ENCODE data around the gene ENDOU. TPM values are rescaled to one million over a fixed set of nuclear protein-coding genes. Genes with fewer than 3 reads are reported as not detected.

ENDOU gene
- total and polyA plus RNA-seq, 2 donors (not counting 3 experiments of a cell fraction or from before 2014, with no cell fraction given), result not detected

DNA sequence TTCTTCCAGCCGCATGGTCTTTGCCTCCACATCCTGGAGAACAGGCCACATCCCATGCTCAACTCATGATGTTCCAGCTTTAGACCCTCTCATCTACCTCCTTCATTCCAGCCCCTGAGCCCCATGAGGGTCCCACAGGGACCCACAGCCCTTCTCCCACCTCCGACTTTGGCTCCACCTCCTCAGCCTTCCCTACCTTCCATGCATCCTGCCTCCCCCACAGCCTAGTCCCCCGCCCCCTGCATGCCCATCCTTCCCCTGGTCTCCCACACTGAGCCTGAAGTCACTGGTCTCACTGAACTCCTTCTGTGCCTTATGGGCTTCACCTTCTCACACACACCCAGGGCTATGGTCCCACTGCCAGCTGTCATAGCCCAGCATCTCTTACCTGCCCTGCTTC lies 23.6 kb upstream of the ENDOU start:
- DNase-seq (ENCODE audit: low read depth, low spot score) (no peak), FAIRE-seq (no peak)
- H3K27ac ChIP-seq (ENCODE audit: insufficient read depth, low read depth, low read length), result no peak overlapping the region
- no peak overlapping the region for H3K4me3 ChIP-seq (replicated peaks in 1 of 3; ENCODE audit: insufficient read depth in 1 of 3, low read depth in 1 of 3, low read length in 3 of 3)
- POLR2A ChIA-PET, result no interaction called here
- H2AFZ ChIP-seq (ENCODE audit: low read depth, low read length), result no peak overlapping the region
- peaks cover 5% of the 10 kb centered on the region for H3K79me2 ChIP-seq (ENCODE audit: control insufficient read depth, insufficient read depth, low read length)
- H4K20me1 ChIP-seq (replicated peaks; ENCODE audit: control insufficient read depth, extremely low read depth, insufficient read depth, low read length), result no peaks in the 10 kb centered on the region
- H3K36me3 ChIP-seq (ENCODE audit: control insufficient read depth in 2 of 2, extremely low read depth in 1 of 2, insufficient read depth in 2 of 2, low read length in 2 of 2), result peaks cover 6 to 55% of the 10 kb centered on the region in 2 experiments
- H3K4me2 ChIP-seq (ENCODE audit: insufficient read depth, low read length), result no peak overlapping the region
- no peak for TF ChIP-seq FOS (IDR thresholded peaks at IDR 0.05; ENCODE audit: borderline replicate concordance, insufficient read depth, low read length)
- TF ChIP-seq, protein P1, sequence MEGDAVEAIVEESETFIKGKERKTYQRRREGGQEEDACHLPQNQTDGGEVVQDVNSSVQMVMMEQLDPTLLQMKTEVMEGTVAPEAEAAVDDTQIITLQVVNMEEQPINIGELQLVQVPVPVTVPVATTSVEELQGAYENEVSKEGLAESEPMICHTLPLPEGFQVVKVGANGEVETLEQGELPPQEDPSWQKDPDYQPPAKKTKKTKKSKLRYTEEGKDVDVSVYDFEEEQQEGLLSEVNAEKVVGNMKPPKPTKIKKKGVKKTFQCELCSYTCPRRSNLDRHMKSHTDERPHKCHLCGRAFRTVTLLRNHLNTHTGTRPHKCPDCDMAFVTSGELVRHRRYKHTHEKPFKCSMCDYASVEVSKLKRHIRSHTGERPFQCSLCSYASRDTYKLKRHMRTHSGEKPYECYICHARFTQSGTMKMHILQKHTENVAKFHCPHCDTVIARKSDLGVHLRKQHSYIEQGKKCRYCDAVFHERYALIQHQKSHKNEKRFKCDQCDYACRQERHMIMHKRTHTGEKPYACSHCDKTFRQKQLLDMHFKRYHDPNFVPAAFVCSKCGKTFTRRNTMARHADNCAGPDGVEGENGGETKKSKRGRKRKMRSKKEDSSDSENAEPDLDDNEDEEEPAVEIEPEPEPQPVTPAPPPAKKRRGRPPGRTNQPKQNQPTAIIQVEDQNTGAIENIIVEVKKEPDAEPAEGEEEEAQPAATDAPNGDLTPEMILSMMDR (IDR thresholded peaks at IDR 0.05; ENCODE audit: extremely low read depth in 1 of 2, insufficient read depth in 1 of 2, low read depth in 1 of 2, low read length in 2 of 2), result no peak
- no peak for TF ChIP-seq JUN (IDR thresholded peaks at IDR 0.05; ENCODE audit: borderline replicate concordance, insufficient read depth, insufficient read length, low read depth)
- TF ChIP-seq EZH2 (IDR thresholded peaks at IDR 0.05; ENCODE audit: borderline replicate concordance, low read depth, low read length, severe bottlenecking), result no peak
- TF ChIP-seq MYC (IDR thresholded peaks at IDR 0.05; ENCODE audit: low read depth, low read length), result no peak
- H3K9ac ChIP-seq (replicated peaks; ENCODE audit: extremely low read depth, insufficient read depth, low read length), result no peak overlapping the region
- H3K4me1 ChIP-seq (ENCODE audit: control insufficient read depth, extremely low read depth, insufficient read depth, low read length), result peaks cover 14% of the 10 kb centered on the region
- no peaks in the 10 kb centered on the region for H3K9me1 ChIP-seq (replicated peaks; ENCODE audit: control insufficient read depth, extremely low read depth, insufficient read depth, low read length)
- CTCF ChIA-PET, result no interaction called here
- no TSS peak for BruUV-seq (replicated peaks)
- intact Hi-C loops (cut with micrococcal nuclease) (no loop called here), dilution Hi-C loops (cut with MboI; ENCODE audit: extremely low pct_ligation_motif_present, low sequenced_read_pairs) (no loop called here)
- no peaks in the 10 kb centered on the region for H3K27me3 ChIP-seq (ENCODE audit: control insufficient read depth in 2 of 2, insufficient read depth in 2 of 2, low read length in 2 of 2)
- H3K9me3 ChIP-seq (replicated peaks; ENCODE audit: control insufficient read depth, insufficient read depth, low read length), result no peaks in the 10 kb centered on the region

DNA sequence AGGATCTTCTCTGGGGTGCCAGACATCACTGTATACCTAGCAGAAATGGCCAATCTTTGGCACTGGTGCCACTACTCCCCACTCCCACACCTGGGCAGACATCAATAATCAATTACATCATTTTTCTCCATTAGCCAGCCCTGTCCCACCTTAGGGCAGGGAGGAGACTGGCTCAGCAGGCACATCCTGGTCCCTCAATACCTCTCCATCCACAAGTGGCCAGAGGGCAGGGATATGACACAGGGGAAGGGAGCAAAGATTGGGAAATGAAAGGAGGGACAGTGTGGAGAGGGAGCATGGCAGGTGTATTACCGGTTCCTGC lies 23.2 kb upstream of the ENDOU start:
- Histone ChIP-seq H3K79me2 (ENCODE audit: control insufficient read depth, insufficient read depth, low read length) (peaks cover 5% of the 10 kb centered on the region), H3K27me3 (ENCODE audit: control insufficient read depth in 2 of 2, insufficient read depth in 2 of 2, low read length in 2 of 2) (no peaks in the 10 kb centered on the region), H3K9ac (replicated peaks; ENCODE audit: extremely low read depth, insufficient read depth, low read length) (no peak overlapping the region), H2AFZ (ENCODE audit: low read depth, low read length) (no peak overlapping the region), H3K36me3 (ENCODE audit: control insufficient read depth in 2 of 2, extremely low read depth in 1 of 2, insufficient read depth in 2 of 2, low read length in 2 of 2) (peaks cover 6 to 55% of the 10 kb centered on the region in 2 experiments), H3K4me2 (ENCODE audit: insufficient read depth, low read length) (no peak overlapping the region), H3K9me3 (replicated peaks; ENCODE audit: control insufficient read depth, insufficient read depth, low read length) (no peaks in the 10 kb centered on the region), H4K20me1 (replicated peaks; ENCODE audit: control insufficient read depth, extremely low read depth, insufficient read depth, low read length) (no peaks in the 10 kb centered on the region), H3K4me1 (ENCODE audit: control insufficient read depth, extremely low read depth, insufficient read depth, low read length) (peaks cover 9% of the 10 kb centered on the region), H3K4me3 (replicated peaks in 1 of 3; ENCODE audit: insufficient read depth in 1 of 3, low read depth in 1 of 3, low read length in 3 of 3) (no peak overlapping the region), H3K9me1 (replicated peaks; ENCODE audit: control insufficient read depth, extremely low read depth, insufficient read depth, low read length) (no peaks in the 10 kb centered on the region), H3K27ac (ENCODE audit: insufficient read depth, low read depth, low read length) (no peak overlapping the region)
- TF ChIP-seq MYC (IDR thresholded peaks at IDR 0.05; ENCODE audit: low read depth, low read length), result no peak
- TF ChIP-seq EZH2 (IDR thresholded peaks at IDR 0.05; ENCODE audit: borderline replicate concordance, low read depth, low read length, severe bottlenecking), result no peak
- TF ChIP-seq GATA2 (IDR thresholded peaks at IDR 0.05; ENCODE audit: insufficient read depth, insufficient read length, low read depth, low read length), result no peak
- no peak for TF ChIP-seq POLR2A (IDR thresholded peaks at IDR 0.05; ENCODE audit: low read depth, low read length)
- TF ChIP-seq, protein P2, sequence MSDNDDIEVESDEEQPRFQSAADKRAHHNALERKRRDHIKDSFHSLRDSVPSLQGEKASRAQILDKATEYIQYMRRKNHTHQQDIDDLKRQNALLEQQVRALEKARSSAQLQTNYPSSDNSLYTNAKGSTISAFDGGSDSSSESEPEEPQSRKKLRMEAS (IDR thresholded peaks at IDR 0.05; ENCODE audit: insufficient read depth, insufficient read length), result no peak
- TF ChIP-seq, protein P1 (IDR thresholded peaks at IDR 0.05; ENCODE audit: extremely low read depth in 1 of 2, insufficient read depth in 1 of 2, low read depth in 1 of 2, low read length in 2 of 2), result no peak
- no peak for TF ChIP-seq FOS (IDR thresholded peaks at IDR 0.05; ENCODE audit: borderline replicate concordance, insufficient read depth, low read length)
- no peak for TF ChIP-seq POLR2AphosphoS5 (IDR thresholded peaks at IDR 0.05; ENCODE audit: insufficient read depth, low read depth, low read length)
- no peak for TF ChIP-seq JUN (IDR thresholded peaks at IDR 0.05; ENCODE audit: borderline replicate concordance, insufficient read depth, insufficient read length, low read depth)
- CTCF ChIA-PET, result interaction anchor here (1.1 kb wide), 1 partner anchor 18 kb away, joined by 5 read pairs; no protein-coding TSS in a partner anchor
- no TSS peak for BruUV-seq (replicated peaks)
- FAIRE-seq (no peak), DNase-seq (ENCODE audit: low read depth, low spot score) (no peak)
- POLR2A ChIA-PET, result no interaction called here
- dilution Hi-C loops (cut with MboI; ENCODE audit: extremely low pct_ligation_motif_present, low sequenced_read_pairs), result no loop called here
- intact Hi-C loops (cut with micrococcal nuclease), result no loop called here

Data from endothelial cell of umbilical vein (primary cell).